ENCODE data around the gene MYOZ2. TPM values are rescaled to one million over a fixed set of nuclear protein-coding genes. Genes with fewer than 3 reads are reported as not detected.
"Not testable (repeated sequence)": the region's sequence is repeated elsewhere in the genome, so short reads cannot be mapped to it uniquely, and the experiment has no call there.

Gene MYOZ2
- total RNA-seq, 2 donors from 2014 or later = not detected

DNA sequence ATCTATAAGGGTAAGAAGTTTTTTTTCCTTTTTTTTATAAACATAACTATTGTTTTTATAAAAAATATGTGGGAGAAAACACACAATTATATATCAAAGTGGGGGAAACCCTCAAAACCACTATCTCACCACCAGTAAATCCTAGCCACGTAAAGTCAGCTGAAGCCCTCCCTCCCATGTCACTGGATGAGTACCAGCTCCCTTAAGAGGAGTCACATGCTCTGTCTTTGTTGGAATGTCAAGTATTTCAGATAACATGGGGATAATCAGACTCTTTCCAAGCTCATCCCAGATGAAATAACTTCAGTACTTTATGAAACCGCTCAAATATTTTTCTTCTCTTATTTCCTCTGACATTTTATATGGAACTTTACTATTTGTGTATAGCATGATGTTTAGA lies 2.4 kb downstream of the MYOZ2 start:
- Mint-ChIP-seq H3K4me3 (no peak overlapping the region), H3K9me3 (no peaks in the 10 kb centered on the region), H3K27ac (no peak overlapping the region), H3K36me3 (ENCODE audit: insufficient read depth in 2 of 2) (no peaks in the 10 kb centered on the region), H3K27me3 (ENCODE audit: low read depth) (no peaks in the 10 kb centered on the region), H3K4me1 (ENCODE audit: low read depth) (peaks cover 16% of the 10 kb centered on the region)
- ATAC-seq (replicated peaks in 1 of 2) = no peak
- DNase-seq = no peak

DNA sequence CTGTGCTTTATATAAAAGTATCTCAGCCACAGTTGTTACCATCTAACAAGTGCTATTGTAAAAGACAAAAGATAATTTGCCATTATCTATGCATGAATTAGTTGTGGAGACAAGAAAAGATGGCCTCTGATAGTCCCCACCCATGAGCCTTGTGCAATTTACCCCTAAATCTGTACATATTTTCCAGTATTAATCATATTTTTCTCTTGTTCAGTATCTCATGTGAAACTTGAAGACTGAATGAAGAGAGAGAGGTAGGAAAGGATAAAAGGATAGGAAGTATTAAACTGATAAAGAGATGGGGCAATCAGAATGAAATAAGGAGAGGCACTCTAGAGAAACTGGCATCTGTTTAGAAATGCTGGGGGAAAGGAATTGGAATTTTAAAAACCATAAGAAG lies 3.7 kb downstream of the MYOZ2 start:
- no peaks in the 10 kb centered on the region for H3K36me3 Mint-ChIP-seq (ENCODE audit: insufficient read depth in 2 of 2)
- no peak for ATAC-seq (replicated peaks in 1 of 2)
- no peak for DNase-seq
- peaks cover 16% of the 10 kb centered on the region for H3K4me1 Mint-ChIP-seq (ENCODE audit: low read depth)
- H3K27me3 Mint-ChIP-seq (ENCODE audit: low read depth) = no peaks in the 10 kb centered on the region
- peak overlapping the region; percentile 71 for H3K27ac Mint-ChIP-seq
- no peaks in the 10 kb centered on the region for H3K9me3 Mint-ChIP-seq
- H3K4me3 Mint-ChIP-seq = peak overlapping the region in 1 of 2 donors; percentile 20

DNA sequence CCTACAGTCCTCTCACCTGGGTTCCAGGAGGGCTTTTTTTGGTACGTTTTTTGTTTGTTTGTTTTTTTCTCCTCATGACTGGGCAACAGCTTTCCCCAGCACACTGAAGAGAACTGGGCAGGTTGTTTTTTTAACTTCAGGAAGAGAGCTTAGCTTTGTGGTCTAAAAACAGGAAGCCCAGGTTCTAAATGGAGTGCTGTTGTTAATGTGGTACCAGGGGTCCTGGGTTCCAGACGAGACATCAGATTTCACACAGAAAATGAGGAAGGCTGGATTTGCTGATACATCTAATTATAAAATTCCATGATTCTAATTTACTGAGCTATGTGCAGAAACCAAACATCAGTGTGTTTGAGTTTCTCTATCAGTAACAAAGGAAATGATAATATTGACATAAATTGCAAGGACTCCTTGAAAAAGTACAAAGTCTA lies 4.2 kb downstream of the MYOZ2 start:
- Mint-ChIP-seq H3K9me3 (no peaks in the 10 kb centered on the region), H3K4me1 (ENCODE audit: low read depth) (peaks cover 16% of the 10 kb centered on the region), H3K27me3 (ENCODE audit: low read depth) (no peaks in the 10 kb centered on the region), H3K27ac (peak overlapping the region; percentile 71), H3K4me3 (peak overlapping the region in 1 of 2 donors; percentile 20), H3K36me3 (ENCODE audit: insufficient read depth in 2 of 2) (no peaks in the 10 kb centered on the region)
- no peak for ATAC-seq (replicated peaks in 1 of 2)
- no peak for DNase-seq

DNA sequence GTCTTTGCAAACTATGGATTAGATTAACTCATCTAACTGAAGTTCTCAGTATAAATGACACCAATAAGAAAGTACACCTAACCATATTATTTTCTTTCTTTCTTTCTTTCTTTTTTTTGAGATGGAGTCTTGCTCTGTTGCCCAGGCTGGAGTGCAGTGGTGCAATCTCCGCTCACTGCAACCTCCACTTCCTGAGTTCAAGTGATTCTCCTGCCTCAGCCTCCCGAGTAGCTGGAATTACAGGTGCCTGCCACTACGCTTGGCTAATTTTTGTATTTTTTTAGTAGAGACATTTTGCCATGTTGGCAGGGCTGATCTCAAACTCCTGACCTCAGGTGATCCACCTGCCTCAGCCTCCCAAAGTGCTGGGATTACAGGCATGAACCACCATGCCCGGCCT lies 5.7 kb downstream of the MYOZ2 start:
- peaks cover 16% of the 10 kb centered on the region for H3K4me1 Mint-ChIP-seq (ENCODE audit: low read depth)
- H3K36me3 Mint-ChIP-seq (ENCODE audit: insufficient read depth in 2 of 2); ATAC-seq (replicated peaks in 1 of 2); H3K27me3 Mint-ChIP-seq (ENCODE audit: low read depth); H3K27ac Mint-ChIP-seq; H3K4me3 Mint-ChIP-seq; DNase-seq; H3K9me3 Mint-ChIP-seq: not testable (repeated sequence)

DNA sequence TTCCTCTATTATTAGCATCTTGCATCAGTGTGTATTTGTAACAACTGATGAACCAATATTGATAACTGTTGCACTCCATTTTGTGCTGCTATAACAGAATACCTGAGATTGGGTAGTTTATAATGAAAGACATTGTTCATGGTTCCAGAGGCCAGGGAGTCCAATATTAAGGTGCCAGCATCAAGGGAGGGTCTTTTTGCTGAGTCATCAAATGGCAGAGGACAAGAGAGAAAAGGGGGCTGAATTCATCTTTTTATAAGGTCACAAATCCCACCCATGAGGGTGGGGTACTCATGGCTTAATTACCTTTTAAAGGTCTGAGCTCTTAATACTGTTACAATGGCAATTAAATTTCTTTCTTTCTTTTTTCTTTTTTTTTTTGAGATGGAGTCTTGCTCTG lies 7.2 kb downstream of the MYOZ2 start:
- ATAC-seq (replicated peaks in 1 of 2) (no peak), DNase-seq (no peak)
- Mint-ChIP-seq H3K36me3 (ENCODE audit: insufficient read depth in 2 of 2) (no peaks in the 10 kb centered on the region), H3K4me3 (no peak overlapping the region), H3K9me3 (no peaks in the 10 kb centered on the region), H3K4me1 (ENCODE audit: low read depth) (peaks cover 16% of the 10 kb centered on the region), H3K27me3 (ENCODE audit: low read depth) (no peaks in the 10 kb centered on the region), H3K27ac (no peak overlapping the region)

DNA sequence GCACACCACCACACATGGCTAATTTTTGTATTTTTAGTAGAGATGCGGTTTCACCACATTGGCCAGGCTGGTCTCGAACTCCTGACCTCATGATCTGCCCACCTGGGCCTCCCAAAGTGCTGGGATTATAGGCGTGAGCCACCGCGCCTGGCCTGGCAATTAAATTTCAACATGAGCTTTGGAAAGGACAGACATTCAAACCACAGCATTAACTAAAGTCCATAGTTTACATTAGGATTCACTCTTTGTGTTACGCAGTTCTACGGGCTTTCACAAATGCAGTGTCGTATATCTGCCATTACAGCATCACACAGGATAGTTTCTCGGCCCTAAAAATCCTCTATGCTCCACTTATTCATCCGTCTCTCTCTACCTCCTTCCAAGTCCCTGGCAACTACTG lies 7.7 kb downstream of the MYOZ2 start:
- peaks cover 14% of the 10 kb centered on the region for H3K4me1 Mint-ChIP-seq (ENCODE audit: low read depth)
- H3K9me3 Mint-ChIP-seq; H3K36me3 Mint-ChIP-seq (ENCODE audit: insufficient read depth in 2 of 2); DNase-seq; ATAC-seq (replicated peaks in 1 of 2); H3K27ac Mint-ChIP-seq; H3K27me3 Mint-ChIP-seq (ENCODE audit: low read depth); H3K4me3 Mint-ChIP-seq: not testable (repeated sequence)

DNA sequence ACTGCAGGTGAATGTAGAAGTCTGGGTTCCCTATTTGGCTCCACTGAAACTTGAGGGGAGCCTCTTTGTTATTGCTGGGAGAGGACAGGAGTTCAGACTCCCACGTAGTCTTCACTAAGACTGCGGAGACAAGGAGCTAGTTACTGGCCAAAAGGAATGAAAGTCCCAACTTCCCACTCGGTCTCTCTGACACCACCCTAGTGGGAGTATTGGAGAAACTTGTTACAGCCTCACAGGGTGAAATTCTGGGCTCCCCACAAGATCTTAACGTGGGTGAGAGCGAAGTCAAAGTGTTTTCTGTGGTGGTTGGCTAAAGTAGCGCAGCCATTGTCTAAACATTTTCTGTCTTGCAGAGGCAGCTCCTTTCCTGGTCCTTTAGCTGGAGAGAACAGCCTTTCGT lies 13.5 kb downstream of the MYOZ2 start:
- Mint-ChIP-seq H3K36me3 (ENCODE audit: insufficient read depth in 2 of 2) (no peaks in the 10 kb centered on the region), H3K4me3 (no peak overlapping the region), H3K27me3 (ENCODE audit: low read depth) (no peaks in the 10 kb centered on the region), H3K9me3 (no peaks in the 10 kb centered on the region), H3K27ac (no peak overlapping the region), H3K4me1 (ENCODE audit: low read depth) (no peaks in the 10 kb centered on the region)
- ATAC-seq (replicated peaks in 1 of 2) = no peak
- no peak for DNase-seq

DNA sequence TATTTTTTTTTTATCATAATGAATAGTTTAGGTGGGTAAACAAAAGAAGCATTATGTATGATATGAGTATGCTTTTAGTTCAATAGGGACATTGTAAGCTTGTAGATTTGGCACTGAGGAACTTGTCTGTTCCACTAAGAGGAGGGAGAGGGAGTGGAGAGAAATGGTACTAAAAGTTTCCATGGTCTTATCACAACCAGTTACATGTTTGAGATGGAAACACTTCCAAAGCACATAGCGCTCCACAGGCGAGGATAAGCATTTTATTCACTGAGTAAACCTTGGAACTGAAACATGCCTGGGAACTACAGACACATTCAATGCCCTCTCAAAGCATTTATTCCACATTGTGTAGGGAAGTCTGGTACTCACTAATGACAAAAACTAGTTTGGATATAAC lies 15.5 kb downstream of the MYOZ2 start:
- no peak for DNase-seq
- no peak for ATAC-seq (replicated peaks in 1 of 2)
- H3K4me3 Mint-ChIP-seq = no peak overlapping the region
- no peaks in the 10 kb centered on the region for H3K4me1 Mint-ChIP-seq (ENCODE audit: low read depth)
- no peaks in the 10 kb centered on the region for H3K9me3 Mint-ChIP-seq
- peaks cover 14% of the 10 kb centered on the region for H3K27me3 Mint-ChIP-seq (ENCODE audit: low read depth)
- H3K27ac Mint-ChIP-seq = no peak overlapping the region
- no peaks in the 10 kb centered on the region for H3K36me3 Mint-ChIP-seq (ENCODE audit: insufficient read depth in 2 of 2)

DNA sequence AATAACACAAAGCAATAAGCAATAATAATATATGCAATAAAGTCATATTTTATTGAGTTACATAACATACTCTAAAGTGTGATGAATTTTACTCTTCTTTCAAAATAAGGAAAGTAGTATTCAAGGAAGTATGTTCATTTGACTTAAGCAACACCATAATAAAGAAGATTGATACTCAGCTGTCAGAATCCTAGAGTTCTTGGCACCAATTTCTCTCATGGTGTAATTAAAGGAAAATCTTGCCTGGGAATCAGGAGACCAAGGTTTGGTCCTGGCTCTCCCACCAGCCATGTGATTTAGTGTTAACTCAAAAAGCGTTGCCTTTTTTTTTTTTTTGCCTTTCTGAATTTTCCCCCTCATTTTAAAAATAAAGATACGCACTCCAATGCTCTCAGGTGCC lies 17.1 kb downstream of the MYOZ2 start:
- H3K4me3 Mint-ChIP-seq = no peak overlapping the region
- DNase-seq (no peak), ATAC-seq (replicated peaks in 1 of 2) (no peak)
- H3K9me3 Mint-ChIP-seq = no peaks in the 10 kb centered on the region
- H3K4me1 Mint-ChIP-seq (ENCODE audit: low read depth) = no peaks in the 10 kb centered on the region
- H3K27me3 Mint-ChIP-seq (ENCODE audit: low read depth) = peaks cover 16% of the 10 kb centered on the region
- H3K27ac Mint-ChIP-seq = no peak overlapping the region
- no peaks in the 10 kb centered on the region for H3K36me3 Mint-ChIP-seq (ENCODE audit: insufficient read depth in 2 of 2)

DNA sequence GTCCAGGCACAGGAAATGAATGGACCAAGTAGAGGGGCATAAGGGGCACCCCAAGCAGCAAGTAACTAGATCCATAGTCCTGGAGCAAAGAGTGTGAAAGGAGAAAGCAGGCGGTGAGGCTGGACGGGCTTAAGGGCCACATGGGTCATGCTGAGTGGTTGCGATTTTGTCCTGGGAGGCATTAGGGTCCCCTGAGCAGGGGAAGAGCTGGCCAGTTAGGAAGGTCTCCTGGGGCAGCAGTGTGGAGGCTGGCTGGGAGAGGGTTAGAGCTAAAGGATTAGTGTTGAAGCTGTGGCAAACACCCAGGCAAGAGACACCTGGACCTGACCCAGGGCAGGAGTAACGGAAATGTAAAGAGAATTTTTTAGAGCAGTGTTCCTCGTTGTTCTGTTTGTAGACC lies 26.5 kb downstream of the MYOZ2 start:
- DNase-seq (no peak), ATAC-seq (replicated peaks in 1 of 2) (no peak)
- Mint-ChIP-seq H3K4me3 (no peak overlapping the region), H3K4me1 (ENCODE audit: low read depth) (no peaks in the 10 kb centered on the region), H3K36me3 (ENCODE audit: insufficient read depth in 2 of 2) (no peaks in the 10 kb centered on the region), H3K27me3 (ENCODE audit: low read depth) (peaks cover 13% of the 10 kb centered on the region), H3K27ac (no peak overlapping the region), H3K9me3 (peaks cover 0 to 3% of the 10 kb centered on the region in 2 donors)

DNA sequence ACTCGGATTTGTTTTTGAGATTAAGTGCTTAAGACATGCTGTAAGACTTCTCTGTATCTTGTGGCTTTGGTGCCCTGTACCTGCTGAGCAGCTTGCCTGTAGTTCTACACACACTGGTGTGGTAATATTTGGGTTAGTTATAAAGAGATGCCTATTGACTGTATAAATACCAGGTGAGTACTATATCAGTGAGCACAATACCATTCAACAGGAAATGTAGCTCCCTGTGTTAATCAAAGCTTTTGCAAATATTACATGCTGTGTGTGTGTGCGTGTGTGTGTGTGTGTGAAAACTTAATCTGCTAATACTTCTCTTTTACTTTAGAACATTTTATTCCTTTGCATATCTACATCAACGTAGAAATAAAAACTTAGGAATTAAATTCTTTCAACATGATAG lies 30.1 kb downstream of the MYOZ2 start:
- Mint-ChIP-seq H3K4me3 (no peak overlapping the region), H3K4me1 (ENCODE audit: low read depth) (no peaks in the 10 kb centered on the region), H3K36me3 (ENCODE audit: insufficient read depth in 2 of 2) (no peaks in the 10 kb centered on the region), H3K9me3 (peaks cover 0 to 3% of the 10 kb centered on the region in 2 donors), H3K27me3 (ENCODE audit: low read depth) (peaks cover 13% of the 10 kb centered on the region), H3K27ac (no peak overlapping the region)
- DNase-seq = no peak
- ATAC-seq (replicated peaks in 1 of 2) = no peak

DNA sequence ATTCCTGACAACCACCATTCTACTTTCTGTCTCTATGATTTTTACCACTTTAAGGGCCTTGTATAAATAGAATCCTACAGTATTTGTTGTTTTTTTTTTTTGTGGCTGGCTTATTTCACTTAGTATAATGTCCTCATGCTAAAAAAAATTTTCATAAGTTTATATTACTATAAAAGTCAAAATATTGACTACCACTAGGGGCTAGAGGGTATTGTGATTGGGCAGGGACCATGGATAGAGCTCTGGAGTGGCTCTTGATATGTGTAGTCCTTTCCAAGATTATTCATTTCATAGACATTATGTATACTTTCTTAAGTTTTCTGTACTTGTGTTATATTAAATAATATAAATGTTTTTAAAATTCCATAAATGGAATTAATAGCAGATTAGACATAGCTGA lies 34.6 kb downstream of the MYOZ2 start:
- Mint-ChIP-seq H3K36me3 (ENCODE audit: insufficient read depth in 2 of 2) (no peaks in the 10 kb centered on the region), H3K27me3 (ENCODE audit: low read depth) (no peaks in the 10 kb centered on the region), H3K4me3 (no peak overlapping the region), H3K4me1 (ENCODE audit: low read depth) (peaks cover 8% of the 10 kb centered on the region), H3K9me3 (peaks cover 0 to 3% of the 10 kb centered on the region in 2 donors), H3K27ac (no peak overlapping the region)
- no peak for ATAC-seq (replicated peaks in 1 of 2)
- DNase-seq = no peak

DNA sequence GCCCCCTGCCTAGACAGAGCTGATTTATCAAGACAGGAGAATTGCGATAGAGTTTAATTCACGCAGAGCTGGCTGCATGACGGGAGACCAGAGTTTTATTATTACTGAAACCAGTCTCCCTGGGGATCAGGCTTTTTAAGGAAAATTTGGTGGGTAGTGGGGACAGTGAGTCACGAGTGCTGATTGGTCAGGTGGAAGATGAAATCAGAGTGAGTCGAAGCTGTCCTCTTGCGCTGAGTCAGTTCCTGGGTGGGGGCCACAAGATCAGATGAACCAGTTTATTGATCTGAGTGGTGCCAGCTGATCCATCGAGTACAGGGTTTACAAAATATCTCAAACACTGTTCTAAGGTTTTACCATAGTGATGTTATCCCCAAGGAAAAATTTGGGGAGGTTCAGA lies 36.6 kb downstream of the MYOZ2 start:
- ATAC-seq (replicated peaks in 1 of 2) = peak in 1 of 2 donors; percentile 56
- no peak for DNase-seq
- H3K36me3 Mint-ChIP-seq (ENCODE audit: insufficient read depth in 2 of 2) = no peaks in the 10 kb centered on the region
- H3K4me1 Mint-ChIP-seq (ENCODE audit: low read depth) = peaks cover 8% of the 10 kb centered on the region
- H3K27me3 Mint-ChIP-seq (ENCODE audit: low read depth) = peaks cover 3% of the 10 kb centered on the region
- H3K4me3 Mint-ChIP-seq = no peak overlapping the region
- H3K9me3 Mint-ChIP-seq = no peaks in the 10 kb centered on the region
- H3K27ac Mint-ChIP-seq = no peak overlapping the region

DNA sequence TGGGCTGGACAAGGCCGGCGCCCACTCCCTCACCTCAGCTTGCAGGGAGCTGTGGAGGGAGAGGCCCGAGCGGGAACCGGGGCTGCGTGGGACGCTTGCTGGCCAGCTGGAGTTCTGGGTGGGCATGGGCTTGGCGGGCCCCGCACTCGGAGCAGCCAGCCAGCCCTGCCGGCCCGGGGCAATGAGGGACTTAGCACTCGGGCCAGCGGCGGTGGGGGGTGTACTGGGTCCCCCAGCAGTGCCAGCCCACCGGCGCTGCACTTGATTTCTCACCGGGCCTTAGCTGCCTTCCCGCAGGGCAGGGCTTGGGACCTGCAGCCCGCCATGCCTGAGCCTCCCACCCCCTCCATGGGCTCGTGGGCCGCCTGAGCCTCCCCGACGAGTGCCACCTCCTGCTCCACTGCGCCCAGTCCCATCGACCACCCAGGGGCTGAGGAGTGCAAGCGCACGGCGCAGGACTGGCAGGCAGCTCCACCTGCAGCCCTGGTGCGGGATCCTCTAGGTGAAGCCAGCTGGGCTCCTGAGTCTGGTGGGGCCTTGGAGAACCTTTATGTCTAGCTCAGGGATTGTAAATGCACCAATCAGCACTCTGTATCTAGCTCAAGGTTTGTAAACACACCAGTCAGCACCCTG lies 38.2 kb downstream of the MYOZ2 start:
- H3K27ac Mint-ChIP-seq; H3K4me1 Mint-ChIP-seq (ENCODE audit: low read depth); H3K36me3 Mint-ChIP-seq (ENCODE audit: insufficient read depth in 2 of 2); H3K9me3 Mint-ChIP-seq; ATAC-seq (replicated peaks in 1 of 2); H3K4me3 Mint-ChIP-seq; DNase-seq: not testable (repeated sequence)
- peaks cover 15% of the 10 kb centered on the region for H3K27me3 Mint-ChIP-seq (ENCODE audit: low read depth)
